ENCODE measurements around the gene ANKUB1. TPM values are rescaled to one million over a fixed set of nuclear protein-coding genes. Genes with fewer than 3 reads are reported as not detected.
"Not testable (repeated sequence)": the region's sequence is repeated elsewhere in the genome, so short reads cannot be mapped to it uniquely, and the experiment has no call there.

ANKUB1 gene, protein sequence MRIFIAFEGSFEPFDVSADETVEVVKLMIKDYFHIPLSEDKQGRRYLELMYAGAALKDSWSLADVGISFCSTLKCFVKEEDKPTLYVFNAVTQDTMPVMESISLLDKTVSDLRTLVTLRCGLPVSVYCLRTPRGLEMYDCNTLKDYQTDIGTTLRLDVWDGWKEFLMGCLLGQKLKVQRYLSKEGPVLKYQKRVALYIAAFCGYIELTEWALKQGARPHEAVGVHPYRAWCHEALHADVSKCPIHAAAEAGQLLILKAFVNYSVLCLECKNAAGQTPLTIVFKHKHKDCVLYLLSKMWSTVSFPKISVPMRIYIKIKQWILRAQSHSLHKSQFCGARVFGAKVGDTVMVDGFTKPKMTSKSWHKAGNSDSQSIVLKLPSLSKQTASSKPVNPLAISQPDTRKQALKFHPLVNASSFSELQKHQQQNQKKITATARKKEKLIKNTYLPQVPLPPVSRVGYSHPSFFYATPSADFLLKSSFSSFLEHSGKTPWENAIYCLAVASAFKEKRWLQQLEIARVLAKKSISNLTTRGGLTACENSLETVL
- total RNA-seq (not detected), polyA plus RNA-seq (not detected), total RNA-seq (not detected)

DNA sequence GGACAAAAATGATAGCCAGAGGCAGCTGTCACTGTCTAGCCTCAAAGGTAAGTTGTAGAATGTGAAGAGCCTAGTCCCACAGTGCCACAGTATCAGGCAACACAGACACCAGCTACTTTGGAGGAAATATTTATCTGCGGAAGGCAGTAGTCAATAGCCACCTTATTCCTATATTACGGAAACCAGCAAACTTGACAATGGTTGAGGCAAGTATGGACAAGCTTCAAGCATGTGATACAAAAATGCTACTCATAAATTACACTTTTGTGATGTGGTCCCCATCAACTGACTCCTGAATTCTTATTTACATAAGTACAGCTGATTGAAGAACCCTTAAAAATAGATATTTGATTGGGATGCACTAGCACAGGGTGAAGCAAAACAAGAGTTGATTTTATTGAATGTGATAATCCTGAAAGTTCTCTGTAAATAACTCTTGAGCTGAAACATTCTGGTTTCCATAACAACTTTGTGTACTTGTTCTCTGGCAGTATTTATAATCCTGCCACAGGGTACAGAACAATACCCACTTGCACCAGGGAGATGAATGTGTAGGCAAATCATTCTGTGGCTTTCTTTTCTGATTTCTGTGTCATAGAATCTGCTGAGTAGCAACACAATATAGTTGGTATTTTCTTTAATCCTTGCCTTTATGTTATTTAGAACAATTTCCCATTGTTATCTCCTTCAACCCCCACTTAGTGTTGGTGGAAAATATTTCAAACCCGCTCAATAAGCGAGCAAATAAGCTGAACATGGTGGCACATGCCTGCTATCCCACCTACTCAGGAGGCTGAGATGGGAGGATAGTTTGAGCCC, at the start of gene ANKUB1:
Gene ANKUB1 (minus strand): TSS at position 103 of the 819 bp plus-strand sequence. CDS start 188 bp downstream, outside the sequence.
- H3K27me3 ChIP-seq (ENCODE audit: control insufficient read depth in 2 of 2, insufficient read depth in 2 of 2, low read length in 2 of 2) = peaks cover 0 to 2% of the 10 kb centered on the region in 2 donors
- Mint-ChIP-seq H3K36me3 (no peaks in the 10 kb centered on the region), H3K9me3 (no peaks in the 10 kb centered on the region), H3K27me3 (peaks cover 25 to 38% (median 32%) of the 10 kb centered on the region in 5 donors), H3K4me1 (no peaks in the 10 kb centered on the region), H3K27ac (no peak within 1 kb of the TSS), H3K4me3 (no peak within 1 kb of the TSS)
- POLR2A ChIA-PET = interaction anchor here (0.7 kb wide), 1 partner anchor 712 kb away, joined by 3 read pairs; no protein-coding TSS in a partner anchor
- intact Hi-C loops (cut with micrococcal nuclease) = no loop called here
- H3K4me1 ChIP-seq (ENCODE audit: control insufficient read depth in 2 of 2, insufficient read depth in 2 of 2, low read length in 2 of 2) = no peaks in the 10 kb centered on the region
- no peaks in the 10 kb centered on the region for H3K36me3 ChIP-seq (ENCODE audit: control insufficient read depth in 2 of 3, insufficient read depth in 3 of 3, low read length in 3 of 3)
- H3K27ac ChIP-seq (ENCODE audit: low read depth, low read length) = no peak within 1 kb of the TSS
- H3K4me3 ChIP-seq (ENCODE audit: low read length) = no peak within 1 kb of the TSS
- H3K9me3 ChIP-seq (ENCODE audit: control insufficient read depth in 2 of 3, low read length in 3 of 3) = no peaks in the 10 kb centered on the region
- CTCF ChIA-PET = interaction anchor here (1.3 to 1.6 kb wide), 2 partner anchors 15 to 19 kb away, joined by 4 read pairs; no protein-coding TSS in a partner anchor
- DNase-seq (no peak), ATAC-seq (no peak)

DNA sequence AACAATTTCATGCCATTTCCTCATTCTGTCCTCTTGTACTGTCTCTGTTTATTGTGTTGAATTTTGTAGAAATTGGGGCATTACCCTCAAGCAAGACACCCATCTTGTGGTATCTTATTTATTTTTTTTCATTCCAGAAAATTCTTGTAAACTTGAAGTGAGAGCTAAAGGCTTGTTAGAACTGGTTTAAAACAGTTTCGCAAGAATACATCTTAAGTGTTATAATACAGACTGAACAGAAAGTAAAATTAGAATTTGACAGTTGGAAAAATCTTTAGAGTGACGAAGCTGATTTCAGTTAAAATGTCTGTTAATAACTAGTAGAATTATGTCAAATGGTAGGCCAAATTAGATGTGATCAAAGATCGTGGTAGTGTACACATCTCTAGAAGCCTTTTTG, 47.5 kb upstream of the ANKUB1 start:
- Mint-ChIP-seq H3K36me3 (peaks cover 9 to 49% (median 42%) of the 10 kb centered on the region in 5 donors), H3K4me3 (peak overlapping the region in 2 of 10 donors; percentile 16 to 48), H3K9me3 (peaks cover 4 to 44% (median 22%) of the 10 kb centered on the region in 11 donors), H3K27ac (peak overlapping the region in 1 of 9 donors; percentile 16), H3K4me1 (peaks cover 15 to 55% (median 49%) of the 10 kb centered on the region in 7 donors), H3K27me3 (no peaks in the 10 kb centered on the region)
- DNase-seq (no peak), ATAC-seq (no peak)
- no peak overlapping the region for H3K27ac ChIP-seq (ENCODE audit: low read depth, low read length)
- no peaks in the 10 kb centered on the region for H3K4me1 ChIP-seq (ENCODE audit: control insufficient read depth in 2 of 2, insufficient read depth in 2 of 2, low read length in 2 of 2)
- peaks cover 0 to 10% (median 0%) of the 10 kb centered on the region in 3 experiments for H3K9me3 ChIP-seq (ENCODE audit: control insufficient read depth in 2 of 3, low read length in 3 of 3)
- ChIA-PET POLR2A (no interaction called here), CTCF (no interaction called here)
- H3K36me3 ChIP-seq (ENCODE audit: control insufficient read depth in 2 of 3, insufficient read depth in 3 of 3, low read length in 3 of 3) = peaks cover 0 to 13% (median 0%) of the 10 kb centered on the region in 3 experiments
- intact Hi-C loops (cut with micrococcal nuclease) = no loop called here
- no peak overlapping the region for H3K4me3 ChIP-seq (ENCODE audit: low read length)
- H3K27me3 ChIP-seq (ENCODE audit: control insufficient read depth in 2 of 2, insufficient read depth in 2 of 2, low read length in 2 of 2) = no peaks in the 10 kb centered on the region

DNA sequence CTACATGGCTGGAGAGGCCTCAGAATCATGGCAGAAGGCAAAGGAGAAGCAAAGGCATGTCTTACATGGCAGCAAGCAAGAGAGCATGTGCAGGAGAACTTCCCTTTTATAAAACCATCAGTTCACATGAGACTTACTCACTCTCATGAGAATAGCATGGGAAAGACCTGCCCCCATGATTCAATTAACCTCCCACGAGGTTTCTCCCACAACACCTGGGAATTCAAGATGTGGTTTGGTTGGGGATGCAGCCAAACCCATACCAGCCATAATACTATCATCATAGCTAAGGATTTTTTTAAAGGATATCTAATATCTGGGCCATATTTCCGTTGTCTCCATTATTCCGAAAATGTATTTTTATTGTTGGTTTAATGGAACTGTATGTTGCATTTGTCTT, 47.1 kb upstream of the ANKUB1 start:
- ATAC-seq; H3K27me3 ChIP-seq (ENCODE audit: control insufficient read depth in 2 of 2, insufficient read depth in 2 of 2, low read length in 2 of 2); H3K27ac Mint-ChIP-seq; H3K4me1 ChIP-seq (ENCODE audit: control insufficient read depth in 2 of 2, insufficient read depth in 2 of 2, low read length in 2 of 2); CTCF ChIA-PET; H3K4me3 ChIP-seq (ENCODE audit: low read length); H3K27ac ChIP-seq (ENCODE audit: low read depth, low read length); intact Hi-C loops (cut with micrococcal nuclease); H3K27me3 Mint-ChIP-seq; DNase-seq: not testable (repeated sequence)
- POLR2A ChIA-PET = interaction anchor here (0.7 kb wide), 1 partner anchor 835 kb away, joined by 3 read pairs; no protein-coding TSS in a partner anchor
- peaks cover 8 to 48% (median 26%) of the 10 kb centered on the region in 11 donors for H3K9me3 Mint-ChIP-seq
- Histone ChIP-seq H3K9me3 (ENCODE audit: control insufficient read depth in 2 of 3, low read length in 3 of 3) (peaks cover 0 to 11% (median 0%) of the 10 kb centered on the region in 3 experiments), H3K36me3 (ENCODE audit: control insufficient read depth in 2 of 3, insufficient read depth in 3 of 3, low read length in 3 of 3) (peaks cover 0 to 13% (median 0%) of the 10 kb centered on the region in 3 experiments)
- peak overlapping the region in 1 of 10 donors; percentile 48 for H3K4me3 Mint-ChIP-seq
- peaks cover 15 to 55% (median 49%) of the 10 kb centered on the region in 7 donors for H3K4me1 Mint-ChIP-seq
- H3K36me3 Mint-ChIP-seq = peaks cover 12 to 51% (median 46%) of the 10 kb centered on the region in 5 donors

DNA sequence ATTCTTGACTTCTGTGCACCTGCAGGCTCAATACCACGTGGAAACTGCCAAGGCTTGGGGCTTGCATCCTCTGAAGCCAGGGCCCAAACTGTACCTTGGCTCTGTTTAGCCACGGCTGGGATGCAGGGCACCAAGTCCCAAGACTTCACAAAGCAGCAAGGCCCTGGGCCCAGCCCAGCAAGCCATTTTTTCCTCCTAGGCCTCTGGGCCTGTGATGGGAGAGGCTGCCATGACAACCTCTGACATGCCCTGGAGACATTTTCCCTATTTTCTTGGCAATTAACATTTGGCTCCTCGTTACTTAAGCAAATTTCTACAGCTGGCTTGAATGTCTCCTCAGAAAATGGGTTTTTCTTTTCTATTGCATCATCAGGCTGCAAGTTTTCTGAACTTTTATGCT, 46.1 kb upstream of the ANKUB1 start:
- CTCF ChIA-PET; POLR2A ChIA-PET; DNase-seq; intact Hi-C loops (cut with micrococcal nuclease); H3K4me3 ChIP-seq (ENCODE audit: low read length); H3K27me3 ChIP-seq (ENCODE audit: control insufficient read depth in 2 of 2, insufficient read depth in 2 of 2, low read length in 2 of 2); H3K27ac ChIP-seq (ENCODE audit: low read depth, low read length); H3K27me3 Mint-ChIP-seq; H3K27ac Mint-ChIP-seq; H3K4me3 Mint-ChIP-seq; H3K4me1 ChIP-seq (ENCODE audit: control insufficient read depth in 2 of 2, insufficient read depth in 2 of 2, low read length in 2 of 2); ATAC-seq: not testable (repeated sequence)
- peaks cover 0 to 20% (median under 1%) of the 10 kb centered on the region in 3 experiments for H3K9me3 ChIP-seq (ENCODE audit: control insufficient read depth in 2 of 3, low read length in 3 of 3)
- Mint-ChIP-seq H3K36me3 (peaks cover 13 to 53% (median 51%) of the 10 kb centered on the region in 5 donors), H3K9me3 (peaks cover 9 to 58% (median 31%) of the 10 kb centered on the region in 11 donors), H3K4me1 (peaks cover 15 to 47% (median 43%) of the 10 kb centered on the region in 7 donors)
- H3K36me3 ChIP-seq (ENCODE audit: control insufficient read depth in 2 of 3, insufficient read depth in 3 of 3, low read length in 3 of 3) = peaks cover 0 to 13% (median 0%) of the 10 kb centered on the region in 3 experiments

DNA sequence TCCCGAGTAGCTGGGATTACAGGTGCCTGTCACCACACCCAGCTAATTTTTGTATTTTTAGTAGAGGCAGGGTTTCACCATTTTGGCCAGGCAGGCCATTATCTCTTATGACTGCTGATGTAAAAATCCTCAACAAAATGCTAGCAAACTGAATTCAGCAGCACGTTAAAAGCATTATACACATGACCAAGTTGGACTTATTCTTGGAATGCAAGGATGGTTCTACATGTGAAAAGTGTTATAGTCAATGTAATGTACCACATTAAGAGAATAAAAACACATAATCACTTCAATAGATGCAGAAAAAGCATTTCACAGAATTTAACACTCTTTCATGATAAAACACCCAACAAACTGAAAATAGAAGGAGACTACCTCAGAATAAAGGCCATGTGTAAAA, 40.9 kb upstream of the ANKUB1 start:
- DNase-seq = no peak
- Histone ChIP-seq H3K27ac (ENCODE audit: low read depth, low read length) (no peak overlapping the region), H3K9me3 (ENCODE audit: control insufficient read depth in 2 of 3, low read length in 3 of 3) (peaks cover 0 to 42% (median 13%) of the 10 kb centered on the region in 3 experiments), H3K4me3 (ENCODE audit: low read length) (no peak overlapping the region), H3K36me3 (ENCODE audit: control insufficient read depth in 2 of 3, insufficient read depth in 3 of 3, low read length in 3 of 3) (peaks cover 0 to 11% (median 0%) of the 10 kb centered on the region in 3 experiments), H3K27me3 (ENCODE audit: control insufficient read depth in 2 of 2, insufficient read depth in 2 of 2, low read length in 2 of 2) (no peaks in the 10 kb centered on the region), H3K4me1 (ENCODE audit: control insufficient read depth in 2 of 2, insufficient read depth in 2 of 2, low read length in 2 of 2) (no peaks in the 10 kb centered on the region)
- POLR2A ChIA-PET = no interaction called here
- no peak for ATAC-seq
- H3K4me3 Mint-ChIP-seq = peak overlapping the region in 1 of 10 donors; percentile 14
- peaks cover 12 to 89% (median 49%) of the 10 kb centered on the region in 11 donors for H3K9me3 Mint-ChIP-seq
- H3K27ac Mint-ChIP-seq = no peak overlapping the region
- H3K27me3 Mint-ChIP-seq = no peaks in the 10 kb centered on the region
- peaks cover 0 to 21% (median 5%) of the 10 kb centered on the region in 7 donors for H3K4me1 Mint-ChIP-seq
- intact Hi-C loops (cut with micrococcal nuclease) = no loop called here
- CTCF ChIA-PET = no interaction called here
- H3K36me3 Mint-ChIP-seq = peaks cover 19 to 64% (median 63%) of the 10 kb centered on the region in 5 donors

DNA sequence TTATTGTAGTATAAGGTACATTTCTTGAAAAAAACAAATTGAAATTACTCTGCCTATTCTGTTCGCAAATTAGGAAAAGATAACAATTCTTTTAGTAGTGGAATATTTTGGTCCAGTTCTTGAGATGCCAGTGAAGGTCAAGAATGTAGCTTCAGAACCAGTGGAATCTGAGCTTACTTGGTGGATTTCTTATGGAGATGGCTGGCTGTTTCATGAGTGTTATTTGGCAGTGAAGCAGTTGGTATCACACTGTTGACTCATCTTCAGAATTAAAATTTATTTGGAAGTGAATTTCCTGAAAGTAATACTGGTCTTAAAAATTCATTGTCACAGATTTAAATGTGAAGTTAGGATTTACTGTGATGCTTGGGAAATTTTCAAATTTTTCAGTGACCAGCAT, 39.7 kb upstream of the ANKUB1 start:
- Histone ChIP-seq H3K4me3 (ENCODE audit: low read length) (no peak overlapping the region), H3K27ac (ENCODE audit: low read depth, low read length) (no peak overlapping the region), H3K4me1 (ENCODE audit: control insufficient read depth in 2 of 2, insufficient read depth in 2 of 2, low read length in 2 of 2) (no peaks in the 10 kb centered on the region), H3K27me3 (ENCODE audit: control insufficient read depth in 2 of 2, insufficient read depth in 2 of 2, low read length in 2 of 2) (no peaks in the 10 kb centered on the region), H3K36me3 (ENCODE audit: control insufficient read depth in 2 of 3, insufficient read depth in 3 of 3, low read length in 3 of 3) (no peaks in the 10 kb centered on the region), H3K9me3 (ENCODE audit: control insufficient read depth in 2 of 3, low read length in 3 of 3) (peaks cover 0 to 34% (median 13%) of the 10 kb centered on the region in 3 experiments)
- CTCF ChIA-PET = no interaction called here
- no peak for ATAC-seq
- intact Hi-C loops (cut with micrococcal nuclease) = no loop called here
- Mint-ChIP-seq H3K4me1 (peaks cover 0 to 22% (median 6%) of the 10 kb centered on the region in 7 donors), H3K36me3 (peaks cover 10 to 61% (median 54%) of the 10 kb centered on the region in 5 donors), H3K27ac (no peak overlapping the region), H3K27me3 (no peaks in the 10 kb centered on the region), H3K9me3 (peaks cover 6 to 78% (median 39%) of the 10 kb centered on the region in 11 donors), H3K4me3 (no peak overlapping the region)
- DNase-seq = no peak
- POLR2A ChIA-PET = no interaction called here
